ENCODE measurements around the gene KRT17. TPM values are rescaled to one million over a fixed set of nuclear protein-coding genes. Genes with fewer than 3 reads are reported as not detected.
"Not testable (repeated sequence)": the region's sequence is repeated elsewhere in the genome, so short reads cannot be mapped to it uniquely, and the experiment has no call there.

KRT17 gene
- total RNA-seq, 1 experiment from 2014 or later: 472 TPM

DNA sequence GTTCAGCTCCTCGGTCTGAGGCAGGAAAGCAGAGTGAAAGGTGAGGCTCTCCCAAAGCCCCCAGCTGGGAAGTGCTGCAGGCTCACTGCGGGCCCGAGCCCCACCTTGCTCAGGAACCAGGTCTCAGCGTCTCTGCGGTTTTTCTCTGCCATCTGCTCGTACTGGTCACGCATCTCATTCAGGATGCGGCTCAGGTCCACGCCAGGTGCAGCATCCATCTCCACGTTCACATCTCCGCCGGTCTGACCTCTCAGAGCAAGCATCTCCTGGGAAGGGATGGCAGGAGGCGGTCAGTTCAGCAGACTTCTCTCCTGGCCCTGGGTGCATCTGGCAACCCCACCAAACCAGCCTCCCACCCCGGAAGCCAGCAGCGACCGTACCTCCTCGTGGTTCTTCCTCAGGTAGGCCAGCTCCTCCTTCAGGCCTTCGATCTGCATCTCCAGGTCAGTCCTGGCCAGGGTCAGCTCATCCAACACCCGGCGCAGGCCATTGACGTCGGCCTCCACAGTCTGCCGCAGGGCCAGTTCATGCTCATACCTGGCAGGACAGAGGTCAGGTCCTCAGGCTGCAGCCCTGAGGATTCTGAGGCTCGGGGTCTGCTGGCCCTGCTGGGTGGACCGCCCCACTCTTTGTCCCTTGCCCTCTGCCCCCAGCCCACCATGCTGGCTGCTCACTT, 13.3 kb downstream of the KRT17 start:
- intact Hi-C loops (cut with micrococcal nuclease; ENCODE audit: unreplicated experiment): no loop called here
- no peak for DNase-seq
- Mint-ChIP-seq H3K4me1 (ENCODE audit: low read depth, unreplicated experiment) (peaks cover 41% of the 10 kb centered on the region), H3K36me3 (ENCODE audit: insufficient read depth, unreplicated experiment) (peaks cover 11% of the 10 kb centered on the region), H3K27me3 (ENCODE audit: unreplicated experiment) (peaks cover 12% of the 10 kb centered on the region), H3K27ac (ENCODE audit: unreplicated experiment) (no peak overlapping the region), H3K4me3 (ENCODE audit: low read depth, unreplicated experiment) (no peak overlapping the region), H3K9me3 (ENCODE audit: low read depth, unreplicated experiment) (peaks cover 9% of the 10 kb centered on the region)
- BruUV-seq (replicated peaks): no TSS peak
- TF ChIP-seq, protein P1, sequence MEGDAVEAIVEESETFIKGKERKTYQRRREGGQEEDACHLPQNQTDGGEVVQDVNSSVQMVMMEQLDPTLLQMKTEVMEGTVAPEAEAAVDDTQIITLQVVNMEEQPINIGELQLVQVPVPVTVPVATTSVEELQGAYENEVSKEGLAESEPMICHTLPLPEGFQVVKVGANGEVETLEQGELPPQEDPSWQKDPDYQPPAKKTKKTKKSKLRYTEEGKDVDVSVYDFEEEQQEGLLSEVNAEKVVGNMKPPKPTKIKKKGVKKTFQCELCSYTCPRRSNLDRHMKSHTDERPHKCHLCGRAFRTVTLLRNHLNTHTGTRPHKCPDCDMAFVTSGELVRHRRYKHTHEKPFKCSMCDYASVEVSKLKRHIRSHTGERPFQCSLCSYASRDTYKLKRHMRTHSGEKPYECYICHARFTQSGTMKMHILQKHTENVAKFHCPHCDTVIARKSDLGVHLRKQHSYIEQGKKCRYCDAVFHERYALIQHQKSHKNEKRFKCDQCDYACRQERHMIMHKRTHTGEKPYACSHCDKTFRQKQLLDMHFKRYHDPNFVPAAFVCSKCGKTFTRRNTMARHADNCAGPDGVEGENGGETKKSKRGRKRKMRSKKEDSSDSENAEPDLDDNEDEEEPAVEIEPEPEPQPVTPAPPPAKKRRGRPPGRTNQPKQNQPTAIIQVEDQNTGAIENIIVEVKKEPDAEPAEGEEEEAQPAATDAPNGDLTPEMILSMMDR (IDR thresholded peaks at IDR 0.05; ENCODE audit: unreplicated experiment): no peak
- CTCF ChIA-PET: interaction anchor here (0.8 to 1.2 kb wide), 4 partner anchors 10 to 62 kb away, joined by 3 to 7 read pairs (median 3); no protein-coding TSS in a partner anchor

DNA sequence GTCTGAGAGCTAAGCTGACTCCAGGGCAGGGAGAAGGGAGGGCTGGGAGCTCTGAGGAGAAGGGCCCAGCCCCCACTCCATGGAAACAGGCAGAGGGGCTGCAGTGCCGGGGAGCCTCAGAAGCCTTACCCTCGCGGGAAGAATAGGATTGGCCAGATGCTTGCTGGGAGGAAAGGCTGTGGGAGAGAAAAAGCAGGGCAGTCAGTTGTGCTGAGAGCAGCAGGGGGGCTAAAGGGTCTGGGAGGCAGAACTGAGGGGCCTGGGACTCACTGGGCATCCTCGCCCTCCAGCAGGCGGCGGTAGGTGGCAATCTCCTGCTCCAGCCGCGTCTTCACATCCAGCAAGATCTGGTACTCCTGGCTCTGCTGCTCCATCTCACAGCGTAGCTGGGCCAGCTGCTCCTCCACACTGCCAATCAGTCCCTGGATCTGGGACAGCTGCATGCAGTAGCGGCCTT, 14.3 kb downstream of the KRT17 start:
- intact Hi-C loops (cut with micrococcal nuclease; ENCODE audit: unreplicated experiment); H3K36me3 Mint-ChIP-seq (ENCODE audit: insufficient read depth, unreplicated experiment); H3K27ac Mint-ChIP-seq (ENCODE audit: unreplicated experiment); BruUV-seq (replicated peaks); H3K4me3 Mint-ChIP-seq (ENCODE audit: low read depth, unreplicated experiment); H3K9me3 Mint-ChIP-seq (ENCODE audit: low read depth, unreplicated experiment); DNase-seq: not testable (repeated sequence)
- Mint-ChIP-seq H3K27me3 (ENCODE audit: unreplicated experiment) (peaks cover 12% of the 10 kb centered on the region), H3K4me1 (ENCODE audit: low read depth, unreplicated experiment) (peaks cover 32% of the 10 kb centered on the region)
- CTCF ChIA-PET: interaction anchor here (1.0 to 1.2 kb wide), 3 partner anchors 9 to 61 kb away, joined by 3 read pairs; no protein-coding TSS in a partner anchor

DNA sequence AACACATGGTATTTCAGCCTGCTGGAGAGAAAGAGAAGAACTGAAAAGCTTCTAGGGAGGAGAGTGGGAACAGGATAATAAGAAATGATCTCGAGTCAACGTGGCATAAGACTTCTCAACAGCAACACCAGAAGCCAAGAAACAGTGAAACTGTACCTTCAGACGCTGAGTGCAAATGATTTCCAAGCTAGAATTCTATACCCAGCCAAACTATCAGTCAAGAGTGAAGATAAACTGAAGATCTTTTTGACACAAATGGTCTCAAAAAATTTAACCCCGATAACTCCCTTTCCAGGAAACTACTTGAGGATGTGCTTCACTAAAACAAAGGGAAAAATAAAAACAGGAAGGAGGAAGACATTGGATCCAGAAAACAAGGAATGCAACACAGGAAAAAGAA, 17.4 kb downstream of the KRT17 start:
- H3K27ac Mint-ChIP-seq (ENCODE audit: unreplicated experiment); BruUV-seq (replicated peaks); H3K36me3 Mint-ChIP-seq (ENCODE audit: insufficient read depth, unreplicated experiment); intact Hi-C loops (cut with micrococcal nuclease; ENCODE audit: unreplicated experiment); H3K9me3 Mint-ChIP-seq (ENCODE audit: low read depth, unreplicated experiment); DNase-seq; H3K4me3 Mint-ChIP-seq (ENCODE audit: low read depth, unreplicated experiment); H3K4me1 Mint-ChIP-seq (ENCODE audit: low read depth, unreplicated experiment); CTCF ChIA-PET: not testable (repeated sequence)
- peaks cover 12% of the 10 kb centered on the region for H3K27me3 Mint-ChIP-seq (ENCODE audit: unreplicated experiment)

DNA sequence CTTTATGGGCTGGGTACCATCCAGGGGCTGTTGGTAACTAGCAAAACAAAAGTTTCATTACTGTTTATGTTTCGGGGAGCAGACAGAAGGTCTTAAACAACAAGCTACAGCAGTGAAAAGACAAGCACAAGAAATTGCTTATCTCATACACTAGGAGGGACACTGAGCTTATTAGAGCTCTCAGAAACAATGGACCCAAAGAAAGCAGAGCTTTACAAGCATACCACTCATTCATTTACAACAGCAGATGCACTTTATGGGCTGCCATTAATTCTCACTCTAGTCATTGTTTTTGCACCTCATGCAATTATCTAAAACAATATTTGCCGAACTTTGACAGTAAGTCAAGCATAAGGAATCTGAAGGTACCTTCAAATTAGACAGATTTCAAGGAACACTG, 21.9 kb downstream of the KRT17 start:
- intact Hi-C loops (cut with micrococcal nuclease; ENCODE audit: unreplicated experiment): no loop called here
- H3K27me3 Mint-ChIP-seq (ENCODE audit: unreplicated experiment): no peaks in the 10 kb centered on the region
- TF ChIP-seq, protein P1 (IDR thresholded peaks at IDR 0.05; ENCODE audit: unreplicated experiment): no peak
- no peaks in the 10 kb centered on the region for H3K4me1 Mint-ChIP-seq (ENCODE audit: low read depth, unreplicated experiment)
- peaks cover 9% of the 10 kb centered on the region for H3K9me3 Mint-ChIP-seq (ENCODE audit: low read depth, unreplicated experiment)
- BruUV-seq (replicated peaks): no TSS peak
- DNase-seq: no peak
- H3K4me3 Mint-ChIP-seq (ENCODE audit: low read depth, unreplicated experiment): no peak overlapping the region
- H3K36me3 Mint-ChIP-seq (ENCODE audit: insufficient read depth, unreplicated experiment): no peaks in the 10 kb centered on the region
- CTCF ChIA-PET: interaction anchor here (0.6 to 2.4 kb wide), 6 partner anchors 8 to 1502 kb away, joined by 3 to 9 read pairs (median 4); partner anchors contain the start of gene NR1D1
- H3K27ac Mint-ChIP-seq (ENCODE audit: unreplicated experiment): no peak overlapping the region

DNA sequence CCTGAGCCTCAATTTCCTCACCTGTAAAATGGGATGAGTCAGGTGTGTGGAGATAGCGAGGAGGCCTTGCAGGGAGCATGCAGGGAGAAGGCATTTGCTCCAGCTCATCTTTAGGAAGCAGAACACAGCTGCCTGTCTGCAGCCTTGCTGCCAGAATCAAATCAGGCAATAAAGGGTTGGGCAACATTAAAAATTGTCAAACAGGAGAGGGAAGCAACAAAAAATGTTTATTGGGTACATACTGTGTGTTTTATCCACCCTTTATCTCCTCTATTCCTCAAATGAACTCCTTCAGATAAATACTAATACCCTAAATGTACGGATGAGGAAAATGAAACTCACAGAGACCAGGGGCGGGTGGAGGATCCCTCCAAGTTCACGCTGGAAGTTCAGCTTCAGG, 24.1 kb downstream of the KRT17 start:
- Mint-ChIP-seq H3K36me3 (ENCODE audit: insufficient read depth, unreplicated experiment) (no peaks in the 10 kb centered on the region), H3K4me1 (ENCODE audit: low read depth, unreplicated experiment) (no peaks in the 10 kb centered on the region), H3K27ac (ENCODE audit: unreplicated experiment) (no peak overlapping the region), H3K27me3 (ENCODE audit: unreplicated experiment) (peaks cover 10% of the 10 kb centered on the region), H3K4me3 (ENCODE audit: low read depth, unreplicated experiment) (no peak overlapping the region), H3K9me3 (ENCODE audit: low read depth, unreplicated experiment) (no peaks in the 10 kb centered on the region)
- no peak for DNase-seq
- CTCF ChIA-PET: no interaction called here
- intact Hi-C loops (cut with micrococcal nuclease; ENCODE audit: unreplicated experiment): no loop called here
- TF ChIP-seq, protein P1 (IDR thresholded peaks at IDR 0.05; ENCODE audit: unreplicated experiment): no peak
- no TSS peak for BruUV-seq (replicated peaks)
